IMR-90 (cell line): ENCODE measurements around the gene RECQL5. TPM values are rescaled to one million over a fixed set of nuclear protein-coding genes. Genes with fewer than 3 reads are reported as not detected.

ENCODE experiments used
- ATAC-seq: fragments of 200-7000 bp; cut with Tn5 transposase; 2 replicates; pipeline ENCODE4 v1.9.1; 2020; ENCODE audit warnings: low read depth, mild to moderate bottlenecking, moderate library complexity
- BruUV-seq: library from RNA; stranded (reverse); fragments of 400-500 nt; replicated peaks from 2 replicates; lab custom pipeline; 2021; lab: Mats Ljungman, UMichigan
- CTCF ChIA-PET: fragments of 300-600 bp; formaldehyde crosslinking; extraction: SDS; loops from one replicate; lab custom pipeline; 2021; ENCODE audit warnings: antibody characterized with exemption; lab: Yijun Ruan, JAX
- POLR2A ChIA-PET: fragments of 300-600 bp; sonication (Branson Sonifier 250); formaldehyde crosslinking; loops from one replicate; lab custom pipeline; 2022; ENCODE audit warnings: antibody characterized with exemption; ENCODE audit not compliant: unreplicated experiment; lab: Charles Lee
- DNase-seq: peaks from one replicate; pipeline ENCODE4 v3.0.0; 2013
- H2AFZ ChIP-seq: replicated peaks from 2 replicates; pipeline ENCODE3; 2013; ENCODE audit warnings: low read length, mild to moderate bottlenecking; ENCODE audit not compliant: poor library complexity
- H2AK5ac ChIP-seq: 2 replicates; pipeline ENCODE4 v1.6.1; 2013; ENCODE audit warnings: low read depth, low read length, inconsistent platforms
- H2AK9ac ChIP-seq: replicated peaks from 2 replicates; pipeline ENCODE3; 2013; ENCODE audit warnings: mild to moderate bottlenecking, low read depth, low read length, moderate library complexity; ENCODE audit not compliant: poor library complexity
- H2BK120ac ChIP-seq: 2 replicates; pipeline ENCODE4 v1.6.1; 2013; ENCODE audit warnings: low read depth, low read length, inconsistent platforms
- H2BK15ac ChIP-seq: 3 replicates; pipeline ENCODE4 v1.6.1; 2013; ENCODE audit warnings: low read depth, low read length, inconsistent platforms
- H2BK20ac ChIP-seq: 2 replicates; pipeline ENCODE4 v1.6.1; 2013; ENCODE audit warnings: low read depth, mild to moderate bottlenecking, inconsistent platforms, low read length, moderate library complexity
- H2BK5ac ChIP-seq: 2 replicates; pipeline ENCODE4 v1.6.1; 2013; ENCODE audit warnings: mild to moderate bottlenecking, low read depth, low read length, inconsistent platforms; ENCODE audit not compliant: poor library complexity, severe bottlenecking
- H3K14ac ChIP-seq: replicated peaks from 2 replicates; pipeline ENCODE4 v1.6.1; 2013; ENCODE audit warnings: low read depth, low read length, inconsistent platforms
- H3K18ac ChIP-seq: 2 replicates; pipeline ENCODE4 v1.6.1; 2013; ENCODE audit warnings: low read depth, low read length, control low read depth
- H3K23ac ChIP-seq: 2 replicates; pipeline ENCODE4 v1.6.1; 2013; ENCODE audit warnings: low read depth, low read length, inconsistent platforms
- H3K27ac ChIP-seq: 2 replicates; pipeline ENCODE4 v1.5.1; 2013; ENCODE audit warnings: mild to moderate bottlenecking, control low read depth, low read length; ENCODE audit not compliant: insufficient read depth
- H3K27me3 ChIP-seq: 2 replicates; pipeline ENCODE4 v1.6.1; 2013; ENCODE audit warnings: low read length; ENCODE audit not compliant: control insufficient read depth, insufficient read depth
- H3K36me3 ChIP-seq: 2 replicates; pipeline ENCODE4 v1.6.1; 2013; ENCODE audit warnings: low read length, mixed read lengths; ENCODE audit not compliant: control insufficient read depth, insufficient read depth
- H3K4ac ChIP-seq: 2 replicates; pipeline ENCODE4 v1.6.1; 2013; ENCODE audit warnings: low read depth, low read length, inconsistent platforms
- H3K4me1 ChIP-seq: 2 replicates; pipeline ENCODE4 v1.6.1; 2013; ENCODE audit warnings: low read length, mixed read lengths; ENCODE audit not compliant: control insufficient read depth, insufficient read depth
- H3K4me2 ChIP-seq: 2 replicates; pipeline ENCODE4 v1.6.1; 2013; ENCODE audit warnings: low read depth, mild to moderate bottlenecking, control low read depth, low read length, moderate library complexity
- H3K4me3 ChIP-seq: 2 replicates; pipeline ENCODE4 v1.5.1; 2013; ENCODE audit warnings: low read depth, mild to moderate bottlenecking, control low read depth, low read length, moderate library complexity; ENCODE audit not compliant: insufficient read depth
- H3K56ac ChIP-seq: 2 replicates; pipeline ENCODE4 v1.6.1; 2013; ENCODE audit warnings: low read length, inconsistent platforms; ENCODE audit not compliant: insufficient read depth; ENCODE audit errors: extremely low read depth
- H3K79me1 ChIP-seq, 2 experiments: 2 replicates each; pipeline ENCODE4 v1.6.1; 2013; ENCODE audit warnings: low read length in 2 of 2, inconsistent platforms in 1 of 2, low read depth in 1 of 2
- H3K9ac ChIP-seq: 2 replicates; pipeline ENCODE4 v1.6.1; 2013; ENCODE audit warnings: low read depth, low read length, control low read depth
- H3K9me1 ChIP-seq: 2 replicates; pipeline ENCODE4 v1.6.1; 2013; ENCODE audit warnings: low read length, inconsistent platforms; ENCODE audit not compliant: insufficient read depth
- H3K9me3 ChIP-seq: 2 replicates; pipeline ENCODE4 v1.6.1; 2013; ENCODE audit warnings: low read length; ENCODE audit not compliant: control insufficient read depth, insufficient read depth
- H4K20me1 ChIP-seq: 2 replicates; pipeline ENCODE4 v1.6.1; 2013; ENCODE audit warnings: low read length, inconsistent platforms; ENCODE audit not compliant: insufficient read depth
- H4K5ac ChIP-seq: 2 replicates; pipeline ENCODE4 v1.6.1; 2013; ENCODE audit warnings: mild to moderate bottlenecking, low read depth, low read length, control low read depth
- H4K8ac ChIP-seq, 2 experiments: 2 replicates each; pipeline ENCODE4 v1.6.1; 2013; ENCODE audit warnings: low read depth in 2 of 2, low read length in 2 of 2, control low read depth in 1 of 2, inconsistent platforms in 1 of 2
- H4K91ac ChIP-seq: 2 replicates; pipeline ENCODE4 v1.6.1; 2013; ENCODE audit warnings: low read depth, low read length, inconsistent platforms; ENCODE audit not compliant: insufficient read depth
- BHLHE40 ChIP-seq: fragments of 150-350 bp; IDR thresholded peaks from 2 replicates; pipeline ENCODE4 v1.6.1; 2016; ENCODE audit warnings: mild to moderate bottlenecking, low read depth, low read length
- CEBPB ChIP-seq: IDR thresholded peaks from 2 replicates; pipeline ENCODE4 v1.6.1; 2012; ENCODE audit warnings: low read depth, low read length, improper control_type of control experiment
- CHD1 ChIP-seq: IDR thresholded peaks from 2 replicates; pipeline ENCODE4 v1.6.1; 2012; ENCODE audit warnings: low read depth, low read length, improper control_type of control experiment
- FOS ChIP-seq: fragments of 150-350 bp; IDR thresholded peaks from 2 replicates; pipeline ENCODE4 v1.6.1; 2016; ENCODE audit warnings: low read depth, low read length
- MAFK ChIP-seq: IDR thresholded peaks from 2 replicates; pipeline ENCODE4 v1.6.1; 2012; ENCODE audit warnings: low read depth, low read length, improper control_type of control experiment
- MXI1 ChIP-seq: IDR thresholded peaks from 2 replicates; pipeline ENCODE4 v1.6.1; 2012; ENCODE audit warnings: low read depth, mild to moderate bottlenecking, low read length, moderate library complexity, borderline replicate concordance
- NFE2L2 ChIP-seq: fragments of 150-350 bp; IDR thresholded peaks from 2 replicates; pipeline ENCODE4 v1.6.1; 2016; ENCODE audit warnings: low read depth, mild to moderate bottlenecking, low read length
- POLR2A ChIP-seq: IDR thresholded peaks from 2 replicates; pipeline ENCODE4 v1.6.1; 2012; ENCODE audit warnings: mild to moderate bottlenecking, low read depth, low read length
- RAD21 ChIP-seq: IDR thresholded peaks from 2 replicates; pipeline ENCODE4 v1.6.1; 2012; ENCODE audit warnings: low read length, improper control_type of control experiment
- RCOR1 ChIP-seq: IDR thresholded peaks from 2 replicates; pipeline ENCODE4 v1.6.1; 2012; ENCODE audit warnings: mild to moderate bottlenecking, low read length, improper control_type of control experiment; ENCODE audit not compliant: insufficient replicate concordance
- RFX5 ChIP-seq: IDR thresholded peaks from 2 replicates; pipeline ENCODE4 v1.8.0; 2012; ENCODE audit warnings: low read depth, mild to moderate bottlenecking, low read length, moderate library complexity
- SMC3 ChIP-seq: fragments of 150-350 bp; IDR thresholded peaks from 2 replicates; pipeline ENCODE4 v1.6.1; 2016; ENCODE audit warnings: low read depth, mild to moderate bottlenecking, antibody characterized with exemption, low read length, moderate library complexity
- USF2 ChIP-seq: fragments of 150-350 bp; IDR thresholded peaks from 2 replicates; pipeline ENCODE4 v1.6.1; 2017; ENCODE audit warnings: mild to moderate bottlenecking, antibody characterized with exemption, low read length, low read depth
- WGBS, 2 experiments: methylation state at CpG; one replicate each; pipeline versions ENCODE4 v1.1.5 to v1.1.7; 2013; ENCODE audit warnings: missing lambda C conversion rate in 2 of 2; ENCODE audit not compliant: insufficient read length in 1 of 2; ENCODE audit errors: extremely low coverage in 2 of 2; 5-methylcytosine and 5-hydroxymethylcytosine counted together
- dilution Hi-C: fragments of 300-500 bp; cut with HindIII; formaldehyde crosslinking; loops from one replicate; pipeline ENCODE4 v1.14.3; 2018; ENCODE audit warnings: low sequenced_read_pairs; ENCODE audit not compliant: unreplicated experiment
- in situ Hi-C: fragments of 300-500 bp; cut with MboI; formaldehyde crosslinking; loops from 3 replicates; pipeline ENCODE4 v1.14.3; 2019; ENCODE audit warnings: low sequenced_read_pairs, inconsistent platforms, mixed read lengths
- intact Hi-C: fragments of 100-400 bp; cut with micrococcal nuclease; formaldehyde crosslinking; loops from 2 replicates; pipeline ENCODE4 v1.10.0; 2022
- polyA plus RNA-seq, 3 experiments: library from polyadenylated mRNA; depleted of rRNA; stranded (reverse); fragments of >200 nt; gene quantifications; 2 replicates each; pipeline ENCODE4 v1.2.3, GENCODE V29; 2012; ENCODE audit warnings: low replicate concordance in 1 of 3
- total RNA-seq: library from RNA; depleted of rRNA; stranded (reverse); fragments of >200 nt; gene quantifications from 2 replicates; pipeline ENCODE4 v1.2.3, GENCODE V29; 2012
- TF ChIP-seq, protein P1 (sequence below): fragments of 150-350 bp; IDR thresholded peaks from 2 replicates; pipeline ENCODE4 v1.6.1; 2016; ENCODE audit warnings: low read depth, mild to moderate bottlenecking, low read length, moderate library complexity, borderline replicate concordance
- TF ChIP-seq, protein P2 (sequence below): conservative IDR thresholded peaks from 2 replicates; pipeline ENCODE4 v1.5.1; 2012; ENCODE audit warnings: mild to moderate bottlenecking, low read depth, low read length, improper control_type of control experiment

The RECQL5 gene
- total and polyA plus RNA-seq, 2 of the 4 experiments (the other 2 are of a cell fraction): 7.3 to 23.7 TPM

- intact Hi-C loops (no loop called here), in situ Hi-C loops (no loop called here), dilution Hi-C loops (no loop called here)
- H3K9me1 ChIP-seq: peaks cover 15% of the 10 kb centered on the region
- no peak overlapping the region for H3K14ac ChIP-seq
- peaks cover 5% of the 10 kb centered on the region for H3K4me1 ChIP-seq
- H3K27me3 ChIP-seq: no peaks in the 10 kb centered on the region
- H4K5ac ChIP-seq: no peak overlapping the region
- H3K23ac ChIP-seq: no peak overlapping the region
- H3K27ac ChIP-seq: no peak overlapping the region
- H4K91ac ChIP-seq: no peak overlapping the region
- H3K4me2 ChIP-seq: no peak overlapping the region
- no peak overlapping the region for H3K56ac ChIP-seq
- no peak overlapping the region for H3K9ac ChIP-seq
- H2BK20ac ChIP-seq: no peak overlapping the region
- BruUV-seq: no TSS peak
- POLR2A ChIA-PET: no interaction called here
- DNase-seq: no peak
- TF ChIP-seq RCOR1: no peak
- TF ChIP-seq POLR2A: no peak
- TF ChIP-seq, protein P1, sequence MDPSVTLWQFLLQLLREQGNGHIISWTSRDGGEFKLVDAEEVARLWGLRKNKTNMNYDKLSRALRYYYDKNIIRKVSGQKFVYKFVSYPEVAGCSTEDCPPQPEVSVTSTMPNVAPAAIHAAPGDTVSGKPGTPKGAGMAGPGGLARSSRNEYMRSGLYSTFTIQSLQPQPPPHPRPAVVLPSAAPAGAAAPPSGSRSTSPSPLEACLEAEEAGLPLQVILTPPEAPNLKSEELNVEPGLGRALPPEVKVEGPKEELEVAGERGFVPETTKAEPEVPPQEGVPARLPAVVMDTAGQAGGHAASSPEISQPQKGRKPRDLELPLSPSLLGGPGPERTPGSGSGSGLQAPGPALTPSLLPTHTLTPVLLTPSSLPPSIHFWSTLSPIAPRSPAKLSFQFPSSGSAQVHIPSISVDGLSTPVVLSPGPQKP: no peak
- no peak for TF ChIP-seq CHD1
- no peak for TF ChIP-seq RFX5
- TF ChIP-seq CEBPB: no peak
- no peak for TF ChIP-seq MAFK
- TF ChIP-seq, protein P2, sequence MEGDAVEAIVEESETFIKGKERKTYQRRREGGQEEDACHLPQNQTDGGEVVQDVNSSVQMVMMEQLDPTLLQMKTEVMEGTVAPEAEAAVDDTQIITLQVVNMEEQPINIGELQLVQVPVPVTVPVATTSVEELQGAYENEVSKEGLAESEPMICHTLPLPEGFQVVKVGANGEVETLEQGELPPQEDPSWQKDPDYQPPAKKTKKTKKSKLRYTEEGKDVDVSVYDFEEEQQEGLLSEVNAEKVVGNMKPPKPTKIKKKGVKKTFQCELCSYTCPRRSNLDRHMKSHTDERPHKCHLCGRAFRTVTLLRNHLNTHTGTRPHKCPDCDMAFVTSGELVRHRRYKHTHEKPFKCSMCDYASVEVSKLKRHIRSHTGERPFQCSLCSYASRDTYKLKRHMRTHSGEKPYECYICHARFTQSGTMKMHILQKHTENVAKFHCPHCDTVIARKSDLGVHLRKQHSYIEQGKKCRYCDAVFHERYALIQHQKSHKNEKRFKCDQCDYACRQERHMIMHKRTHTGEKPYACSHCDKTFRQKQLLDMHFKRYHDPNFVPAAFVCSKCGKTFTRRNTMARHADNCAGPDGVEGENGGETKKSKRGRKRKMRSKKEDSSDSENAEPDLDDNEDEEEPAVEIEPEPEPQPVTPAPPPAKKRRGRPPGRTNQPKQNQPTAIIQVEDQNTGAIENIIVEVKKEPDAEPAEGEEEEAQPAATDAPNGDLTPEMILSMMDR: no peak
- TF ChIP-seq BHLHE40: no peak
- TF ChIP-seq SMC3: no peak
- no peak for TF ChIP-seq FOS
- TF ChIP-seq NFE2L2: no peak
- no peak for TF ChIP-seq MXI1
- TF ChIP-seq RAD21: no peak
- TF ChIP-seq USF2: no peak
- WGBS, 2 experiments: 98% methylated on average over 5 of the region's 27 CpGs; no CpG with 5 or more reads in 1 of the 2 experiments
- H3K4ac ChIP-seq: no peak overlapping the region
- H2BK5ac ChIP-seq: no peak overlapping the region
- no peak overlapping the region for H2BK15ac ChIP-seq
- H4K8ac ChIP-seq: no peak overlapping the region
- H2AFZ ChIP-seq: no peak overlapping the region
- peaks cover 10 to 49% of the 10 kb centered on the region in 2 experiments; a peak in 3 of 4 replicates for H3K79me1 ChIP-seq
- peaks cover 75% of the 10 kb centered on the region for H3K36me3 ChIP-seq
- no peak for ATAC-seq
- H3K18ac ChIP-seq: no peak overlapping the region
- no peaks in the 10 kb centered on the region for H3K9me3 ChIP-seq
- peaks cover 8% of the 10 kb centered on the region; the same call in 1 of the 2 replicates for H4K20me1 ChIP-seq
- H3K4me3 ChIP-seq: no peak overlapping the region
- H2AK5ac ChIP-seq: no peak overlapping the region
- H2AK9ac ChIP-seq: no peak overlapping the region
- H2BK120ac ChIP-seq: no peak overlapping the region
- CTCF ChIA-PET: interaction anchor here (1.0 kb wide), 1 partner anchor 43 kb away, joined by 3 read pairs; no protein-coding TSS in a partner anchor
Observed at GRCh38 chr17:75704963-75705875, 38.3 kb upstream of the RECQL5 start.
